ENCODE results near the gene POLDIP2.

POLDIP2 gene

GRCh38 chr17:28388106-28388505 lies 30.8 kb upstream of the POLDIP2 start:
- DNase-seq = no peak

- DNase-seq = no peak
Measured at GRCh38 chr17:28386391-28386790, 29.1 kb upstream of the POLDIP2 start.

- no peak for DNase-seq
Measured at GRCh38 chr17:28385406-28385805, 28.1 kb upstream of the POLDIP2 start.

- DNase-seq = no peak
Measured at GRCh38 chr17:28385037-28385400, 27.7 kb upstream of the POLDIP2 start.

GRCh38 chr17:28384281-28385036 lies 27.1 kb upstream of the POLDIP2 start:
- DNase-seq = peak; percentile 49

GRCh38 chr17:28381141-28381825 lies 24.0 kb upstream of the POLDIP2 start:
- no peak for DNase-seq

- no peak for DNase-seq
Measured at GRCh38 chr17:28379814-28380801, 22.8 kb upstream of the POLDIP2 start.

GRCh38 chr17:28372945-28373274 lies 15.6 kb upstream of the POLDIP2 start:
- no peak for DNase-seq

GRCh38 chr17:28372203-28372944 lies 15.0 kb upstream of the POLDIP2 start:
- no peak for DNase-seq

GRCh38 chr17:28371245-28372202 lies 14.2 kb upstream of the POLDIP2 start, which contains the start of gene SARM1:
TSS of gene SARM1 (plus strand) at chr17:28371694. CDS start at chr17:28372033, 339 bp downstream.
- DNase-seq = peak; percentile 90

- DNase-seq = no peak
Measured at GRCh38 chr17:28370744-28371103, 13.4 kb upstream of the POLDIP2 start.

GRCh38 chr17:28370035-28370743 lies 12.9 kb upstream of the POLDIP2 start, which contains the start of gene VTN:
TSS of gene VTN (minus strand) at chr17:28370307. CDS start at chr17:28370203, 104 bp downstream.
- no peak for DNase-seq

- no peak for DNase-seq
Measured at GRCh38 chr17:28369684-28370034, 12.3 kb upstream of the POLDIP2 start.

- no peak for DNase-seq
Measured at GRCh38 chr17:28368915-28369683, 11.8 kb upstream of the POLDIP2 start.

GRCh38 chr17:28368306-28368831 lies 11.0 kb upstream of the POLDIP2 start:
- DNase-seq = no peak

- no peak for DNase-seq
Measured at GRCh38 chr17:28367641-28368305, 10.4 kb upstream of the POLDIP2 start.

GRCh38 chr17:28366605-28367004 lies 9.3 kb upstream of the POLDIP2 start:
- DNase-seq = no peak

- no peak for DNase-seq
Measured at GRCh38 chr17:28365487-28365886, 8.2 kb upstream of the POLDIP2 start.

Data from CD4-positive, alpha-beta T cell treated with Interleukin-15 for 1 hour (primary cell).